Measurements from ENCODE around the gene TNNI2.

- no peak for TF ChIP-seq CTCF (IDR thresholded peaks at IDR 0.05)
- no peak for TF ChIP-seq POLR2A (IDR thresholded peaks at IDR 0.05; ENCODE audit: low read depth)
- no peak for TF ChIP-seq EP300 (IDR thresholded peaks at IDR 0.05)
These were observed 29.4 kb downstream of the TNNI2 start for GRCh38 chr11:1868056-1868635.

All from esophagus muscularis mucosa (tissue), 4 donors.